Common myeloid progenitor, CD34-positive (primary cell): Measurements from ENCODE around the gene DPEP3.

ENCODE experiments used
- CTCF ChIA-PET: fragments of 350-600 bp; sonication (Branson Sonifier 250); formaldehyde crosslinking; loops from one replicate; lab custom pipeline; 2021; ENCODE audit warnings: antibody characterized with exemption; lab: Charles Lee
- POLR2A ChIA-PET: fragments of 350-600 bp; sonication (Branson Sonifier 250); formaldehyde crosslinking; loops from one replicate; lab custom pipeline; 2021; ENCODE audit warnings: antibody characterized with exemption; lab: Charles Lee
- DNase-seq, 3 donors: peaks; one replicate each; pipeline versions ENCODE4 v3.0.0 to v3.0.0-alpha.2; 2013
- H3K27ac ChIP-seq, 2 experiments: 1 replicate in 1 of 2; 2 replicates in 1 of 2; pipeline ENCODE4 v1.7.0; 2013; ENCODE audit warnings: inconsistent platforms in 2 of 2, low read length in 2 of 2, mild to moderate bottlenecking in 2 of 2, low read depth in 1 of 2, moderate library complexity in 1 of 2; ENCODE audit not compliant: severe bottlenecking in 2 of 2, insufficient read depth in 1 of 2, poor library complexity in 1 of 2
- H3K27me3 ChIP-seq, 5 experiments: replicated peaks in 2 of 5; 1 replicate in 3 of 5; 2 replicates in 2 of 5; pipeline versions ENCODE4 v1.6.1 to v1.7.0; 2013; ENCODE audit warnings: low read length in 4 of 5, mild to moderate bottlenecking in 2 of 5, moderate library complexity in 2 of 5, inconsistent platforms in 1 of 5; ENCODE audit not compliant: insufficient read depth in 5 of 5, control insufficient read depth in 4 of 5
- H3K36me3 ChIP-seq, 4 experiments: 1 replicate in 2 of 4; 2 replicates in 2 of 4; pipeline versions ENCODE4 v1.6.1 to v1.7.0; 2013; ENCODE audit warnings: low read length in 3 of 4, control low read depth in 1 of 4, mild to moderate bottlenecking in 1 of 4; ENCODE audit not compliant: control insufficient read depth in 4 of 4, insufficient read depth in 4 of 4
- H3K4me1 ChIP-seq, 4 experiments: 1 replicate in 3 of 4; 2 replicates in 1 of 4; pipeline versions ENCODE4 v1.6.1 to v1.7.1; 2013; ENCODE audit warnings: low read length in 3 of 4, mild to moderate bottlenecking in 3 of 4, control low read depth in 1 of 4, inconsistent platforms in 1 of 4, moderate library complexity in 1 of 4; ENCODE audit not compliant: control insufficient read depth in 4 of 4, insufficient read depth in 4 of 4; ENCODE audit errors: control extremely low read depth in 1 of 4
- H3K4me3 ChIP-seq, 7 experiments: 1 replicate in 4 of 7; 2 replicates in 3 of 7; pipeline versions ENCODE4 v1.5.1 to v1.7.0; 2013; ENCODE audit warnings: mild to moderate bottlenecking in 7 of 7, low read length in 6 of 7, moderate library complexity in 6 of 7, inconsistent platforms in 2 of 7, low read depth in 2 of 7, control low read depth in 1 of 7; ENCODE audit not compliant: insufficient read depth in 4 of 7, control insufficient read depth in 1 of 7; ENCODE audit errors: extremely low read depth in 1 of 7
- H3K9me3 ChIP-seq, 5 experiments: 1 replicate in 4 of 5; 2 replicates in 1 of 5; pipeline versions ENCODE4 v1.6.1 to v1.7.1; 2013; ENCODE audit warnings: low read length in 4 of 5, mild to moderate bottlenecking in 2 of 5, inconsistent platforms in 1 of 5, low read depth in 1 of 5, moderate library complexity in 1 of 5; ENCODE audit not compliant: control insufficient read depth in 4 of 5, insufficient read depth in 2 of 5; ENCODE audit errors: control extremely low read depth in 1 of 5
- WGBS: methylation state at CpG from one replicate; pipeline ENCODE4 v1.1.5; 2013; ENCODE audit not compliant: insufficient coverage; 5-methylcytosine and 5-hydroxymethylcytosine counted together

DPEP3 gene

GRCh38 chr16:67936880-67937605, 43.3 kb downstream of the DPEP3 start:
- CTCF ChIA-PET: interaction anchor here (1.0 to 21.3 kb wide), 9 partner anchors 22 to 129 kb away, joined by 3 to 359 read pairs (median 4); partner anchors contain the start of genes EDC4 and NRN1L
- no peaks in the 10 kb centered on the region for H3K27me3 ChIP-seq
- peaks cover 4 to 38% (median 29%) of the 10 kb centered on the region in 4 experiments for H3K4me1 ChIP-seq
- POLR2A ChIA-PET: interaction anchor here (0.7 to 2.4 kb wide), 6 partner anchors 10 to 57 kb away, joined by 3 to 16 read pairs (median 4); partner anchors contain the start of gene SLC12A4
- DNase-seq: peak; percentile 83 to 95 (median 93)
- peaks cover 0 to 32% (median 28%) of the 10 kb centered on the region in 4 experiments for H3K36me3 ChIP-seq
- no peaks in the 10 kb centered on the region for H3K9me3 ChIP-seq
- peak overlapping the region; percentile 64 to 88 for H3K27ac ChIP-seq
- peak overlapping the region; percentile 85 to 99 (median 96) for H3K4me3 ChIP-seq
- WGBS: 25% methylated on average over 4 of the region's 6 CpGs

DNA sequence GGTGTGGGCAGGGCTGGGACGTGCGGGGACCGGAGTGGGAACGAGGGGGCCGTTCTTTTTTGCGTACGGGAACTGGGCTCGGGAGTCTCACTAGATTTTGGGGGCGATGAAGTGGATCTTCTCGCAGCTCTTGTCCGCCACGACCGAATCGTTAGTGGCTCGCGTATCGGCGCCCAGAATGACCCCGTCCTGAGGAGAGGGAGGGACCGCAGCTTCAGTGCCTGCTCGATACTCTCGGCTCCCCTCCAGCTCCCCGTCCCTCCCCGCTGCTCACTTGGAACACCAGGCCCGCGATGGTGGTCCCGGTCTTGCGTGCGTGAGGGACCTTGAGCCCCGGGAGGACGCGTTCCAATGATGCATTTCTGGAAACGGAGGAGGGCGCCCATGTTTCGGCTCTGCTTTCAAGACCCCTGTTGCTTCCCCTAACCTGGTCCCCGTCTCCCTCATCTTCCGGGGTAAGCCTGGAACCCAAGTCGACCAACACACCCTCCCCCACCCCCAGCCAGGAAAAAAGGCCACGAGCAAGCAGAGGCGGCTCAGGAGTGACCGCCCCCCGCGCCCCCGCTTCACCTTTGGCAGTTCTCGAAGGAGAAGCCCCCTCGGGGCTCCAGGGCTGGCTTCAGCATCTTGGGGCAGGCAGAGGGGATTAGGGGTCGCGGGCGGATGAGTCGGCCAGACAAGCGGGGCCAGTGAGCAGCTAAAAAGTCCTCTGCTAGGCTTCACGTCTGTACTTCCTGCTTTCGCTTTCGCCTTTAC, 44.0 kb downstream of the DPEP3 start, which contains the start of gene PSMB10:
Gene PSMB10 (minus strand): TSS at position 727 of the 756 bp plus-strand sequence. CDS start 101 bp downstream, at position 626.
- peaks cover 4 to 31% (median 29%) of the 10 kb centered on the region in 4 experiments for H3K4me1 ChIP-seq
- DNase-seq: peak in 2 of 3 donors; percentile 40 to 48
- peaks cover 0 to 36% (median 33%) of the 10 kb centered on the region in 4 experiments for H3K36me3 ChIP-seq
- H3K9me3 ChIP-seq: no peaks in the 10 kb centered on the region
- ChIA-PET POLR2A (interaction anchor here (0.7 to 2.4 kb wide), 8 partner anchors 10 to 58 kb away, joined by 3 to 16 read pairs (median 4); partner anchors contain the start of gene SLC12A4), CTCF (interaction anchor here (0.5 to 21.3 kb wide), 17 partner anchors 11 to 130 kb away, joined by 3 to 359 read pairs (median 4); partner anchors contain the start of genes EDC4 and NRN1L)
- H3K4me3 ChIP-seq: peak within 1 kb of the TSS; percentile 85 to 99 (median 96)
- WGBS: 0% methylated on average over 45 of the region's 54 CpGs
- peak within 1 kb of the TSS; percentile 64 to 88 for H3K27ac ChIP-seq
- no peaks in the 10 kb centered on the region for H3K27me3 ChIP-seq

GRCh38 chr16:67935402-67936123, 44.7 kb downstream of the DPEP3 start:
- Histone ChIP-seq H3K36me3 (peaks cover 0 to 42% (median 36%) of the 10 kb centered on the region in 4 experiments), H3K4me1 (peaks cover 4 to 31% (median 29%) of the 10 kb centered on the region in 4 experiments), H3K27me3 (no peaks in the 10 kb centered on the region), H3K9me3 (no peaks in the 10 kb centered on the region), H3K27ac (peak overlapping the region; percentile 64 to 88), H3K4me3 (peak overlapping the region; percentile 85 to 99 (median 96))
- WGBS: 20% methylated on average over 47 of the region's 55 CpGs
- ChIA-PET CTCF (interaction anchor here (0.9 to 21.3 kb wide), 16 partner anchors 10 to 268 kb away, joined by 3 to 359 read pairs (median 4); partner anchors contain the start of genes EDC4 and NRN1L), POLR2A (interaction anchor here (0.9 to 2.4 kb wide), 5 partner anchors 28 to 58 kb away, joined by 3 to 16 read pairs (median 4); partner anchors contain the start of gene SLC12A4)
- DNase-seq: peak; percentile 91 to 96 (median 95)

GRCh38 chr16:67935101-67935401, 45.2 kb downstream of the DPEP3 start:
- ChIA-PET POLR2A (interaction anchor here (0.7 to 2.4 kb wide), 6 partner anchors 16 to 59 kb away, joined by 3 to 16 read pairs (median 4); partner anchors contain the start of gene SLC12A4), CTCF (interaction anchor here (0.9 to 21.3 kb wide), 14 partner anchors 10 to 267 kb away, joined by 3 to 359 read pairs (median 4); partner anchors contain the start of genes EDC4 and NRN1L)
- Histone ChIP-seq H3K4me1 (peaks cover 4 to 28% (median 24%) of the 10 kb centered on the region in 4 experiments), H3K27me3 (no peaks in the 10 kb centered on the region), H3K9me3 (no peaks in the 10 kb centered on the region), H3K4me3 (peak overlapping the region in 4 of 7 experiments; percentile 96 to 99 (median 98)), H3K27ac (peak overlapping the region in 1 of 2 experiments; percentile 36), H3K36me3 (peaks cover 0 to 47% (median 40%) of the 10 kb centered on the region in 4 experiments)
- WGBS: 92% methylated on average over 11 of the region's 13 CpGs
- no peak for DNase-seq

- Histone ChIP-seq H3K4me1 (peaks cover 4 to 23% (median 19%) of the 10 kb centered on the region in 4 experiments), H3K27ac (peak overlapping the region in 1 of 2 experiments; percentile 36), H3K9me3 (no peaks in the 10 kb centered on the region), H3K36me3 (peaks cover 0 to 52% (median 43%) of the 10 kb centered on the region in 4 experiments), H3K27me3 (no peaks in the 10 kb centered on the region), H3K4me3 (peak overlapping the region in 1 of 7 experiments; percentile 99)
- 98% methylated on average over 12 of the region's 13 CpGs for WGBS
- POLR2A ChIA-PET: interaction anchor here (0.6 to 0.7 kb wide), 3 partner anchors 16 to 514 kb away, joined by 3 to 5 read pairs (median 3); no protein-coding TSS in a partner anchor
- DNase-seq: no peak
- CTCF ChIA-PET: interaction anchor here (0.9 to 21.3 kb wide), 13 partner anchors 9 to 267 kb away, joined by 3 to 359 read pairs (median 3); partner anchors contain the start of genes DDX28, DUS2, EDC4 and NRN1L
Measured at GRCh38 chr16:67934306-67935100, 45.8 kb downstream of the DPEP3 start.
